Measurements from ENCODE around the gene ATAD3A.

The ATAD3A gene

DNA sequence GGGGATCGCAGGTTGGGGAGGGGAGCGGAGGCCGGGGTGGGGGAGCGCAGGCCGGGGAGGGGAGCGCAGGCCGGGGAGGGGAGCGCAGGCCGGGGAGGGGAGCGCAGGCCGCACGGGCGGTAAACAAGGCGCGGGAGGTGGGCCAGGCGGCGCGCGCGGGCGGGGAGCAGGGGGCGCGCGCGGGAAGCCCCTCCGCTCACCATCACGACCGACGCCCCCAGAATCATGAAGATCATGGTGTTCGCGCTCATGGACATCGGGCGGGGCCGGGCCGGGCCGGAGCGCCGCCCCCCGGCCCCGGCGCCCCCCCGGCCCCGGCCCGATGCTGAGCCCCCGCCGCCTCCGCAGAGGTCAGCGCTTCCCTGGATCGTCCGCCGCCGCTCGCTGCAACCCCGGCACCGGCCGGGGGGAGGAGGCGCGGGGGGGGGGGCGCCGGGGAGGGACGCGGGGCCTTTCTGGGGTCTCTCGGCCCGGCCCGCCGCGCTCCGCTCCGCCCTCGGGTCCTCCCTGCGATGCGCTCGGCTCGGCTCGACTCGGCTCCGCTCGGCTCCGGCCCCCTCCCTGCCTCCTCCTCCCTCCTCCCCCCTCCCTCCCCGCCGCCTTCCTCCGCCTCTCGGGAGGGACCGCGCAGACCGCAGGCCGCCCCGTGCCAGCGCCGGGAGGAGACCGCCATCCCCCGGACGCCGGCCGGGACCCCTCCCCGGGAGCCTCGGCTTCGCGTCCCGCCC is 28.3 kb downstream of the ATAD3A start, which contains the start of gene TMEM240:
TMEM240 (minus strand) TSS at position 535 of the 728 bp plus-strand sequence; CDS start at position 257, 278 bp downstream.
- DNase-seq (ENCODE audit: low read depth), result no peak

DNA sequence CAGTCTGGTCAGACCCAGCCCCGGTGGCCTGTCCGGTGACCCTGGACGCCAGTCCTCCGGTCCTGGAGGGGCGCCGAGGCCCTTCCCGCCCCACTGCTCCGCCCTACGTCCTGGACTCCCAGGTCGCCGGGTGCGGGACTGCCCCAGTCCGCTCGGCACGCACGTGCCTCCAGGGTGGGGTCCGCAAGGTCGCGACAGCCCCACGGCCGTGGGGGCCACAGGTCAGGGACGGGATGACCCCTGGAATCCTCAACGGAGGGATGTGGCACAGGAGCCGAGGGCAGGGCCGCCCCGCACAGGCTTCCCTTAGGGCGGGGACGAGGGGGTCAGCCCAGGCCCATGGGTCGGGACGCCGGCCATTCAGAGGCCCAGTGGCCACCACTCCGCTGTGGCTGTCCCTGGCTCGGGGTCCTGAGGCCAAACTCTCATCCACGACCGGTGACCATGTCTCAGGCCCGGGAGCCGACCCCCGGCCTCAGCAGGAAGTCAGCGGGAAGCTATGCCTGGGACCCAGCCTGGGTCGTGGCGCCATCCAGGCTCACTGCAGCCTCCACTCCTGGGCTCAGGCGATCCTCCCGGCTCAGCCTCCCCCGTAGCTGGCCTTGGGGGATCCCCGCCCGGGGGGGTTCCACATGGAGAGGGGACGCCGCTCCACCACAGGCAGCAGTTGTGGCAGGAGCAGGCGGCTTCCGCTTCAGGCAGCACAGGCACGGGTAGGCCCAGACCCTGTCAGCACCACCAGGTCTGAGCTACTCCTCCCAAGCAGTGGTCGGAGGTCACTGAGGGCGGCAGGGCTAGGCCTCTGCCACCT is 29.1 kb downstream of the ATAD3A start:
- DNase-seq (ENCODE audit: low read depth), result no peak

DNA sequence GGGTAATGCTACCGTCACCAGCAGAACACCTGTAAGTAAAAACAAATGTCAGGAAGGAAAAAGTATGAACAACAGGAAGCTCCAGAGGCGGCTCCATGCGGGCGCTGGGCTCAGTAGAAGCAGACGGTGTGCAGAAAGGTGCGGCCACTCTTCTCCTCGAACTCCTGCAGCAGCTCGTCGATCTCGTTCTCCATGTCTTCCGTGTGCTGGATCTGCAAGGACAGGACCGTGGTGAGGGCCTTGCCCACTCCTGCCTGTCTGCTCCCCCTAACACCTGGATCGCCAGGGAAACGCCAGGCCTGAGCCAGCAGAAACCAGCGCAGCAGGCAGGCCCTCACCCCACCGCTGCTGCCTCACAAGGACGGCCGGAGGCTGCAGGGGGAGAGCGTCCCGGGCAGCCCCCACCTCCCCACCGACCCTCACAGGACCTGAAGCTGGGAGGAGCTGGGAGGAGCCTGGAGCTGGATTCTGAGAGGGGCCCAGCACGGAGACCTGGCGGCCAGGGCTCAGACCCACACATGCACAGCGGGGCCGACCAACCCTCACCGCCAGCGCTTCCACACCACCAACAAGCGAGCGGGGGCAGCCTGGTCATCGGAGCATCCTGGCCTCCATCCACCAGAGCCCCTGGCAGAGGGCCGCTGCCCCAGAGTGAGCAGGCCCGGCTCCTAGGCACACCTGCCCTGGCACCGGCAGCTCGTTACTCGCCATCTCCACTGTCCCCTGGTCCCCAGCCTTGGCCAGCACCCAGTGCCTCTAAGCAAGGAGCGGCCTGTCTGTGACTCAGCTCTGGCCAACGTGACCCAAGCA is 30.2 kb downstream of the ATAD3A start:
- DNase-seq (ENCODE audit: low read depth), result no peak

DNA sequence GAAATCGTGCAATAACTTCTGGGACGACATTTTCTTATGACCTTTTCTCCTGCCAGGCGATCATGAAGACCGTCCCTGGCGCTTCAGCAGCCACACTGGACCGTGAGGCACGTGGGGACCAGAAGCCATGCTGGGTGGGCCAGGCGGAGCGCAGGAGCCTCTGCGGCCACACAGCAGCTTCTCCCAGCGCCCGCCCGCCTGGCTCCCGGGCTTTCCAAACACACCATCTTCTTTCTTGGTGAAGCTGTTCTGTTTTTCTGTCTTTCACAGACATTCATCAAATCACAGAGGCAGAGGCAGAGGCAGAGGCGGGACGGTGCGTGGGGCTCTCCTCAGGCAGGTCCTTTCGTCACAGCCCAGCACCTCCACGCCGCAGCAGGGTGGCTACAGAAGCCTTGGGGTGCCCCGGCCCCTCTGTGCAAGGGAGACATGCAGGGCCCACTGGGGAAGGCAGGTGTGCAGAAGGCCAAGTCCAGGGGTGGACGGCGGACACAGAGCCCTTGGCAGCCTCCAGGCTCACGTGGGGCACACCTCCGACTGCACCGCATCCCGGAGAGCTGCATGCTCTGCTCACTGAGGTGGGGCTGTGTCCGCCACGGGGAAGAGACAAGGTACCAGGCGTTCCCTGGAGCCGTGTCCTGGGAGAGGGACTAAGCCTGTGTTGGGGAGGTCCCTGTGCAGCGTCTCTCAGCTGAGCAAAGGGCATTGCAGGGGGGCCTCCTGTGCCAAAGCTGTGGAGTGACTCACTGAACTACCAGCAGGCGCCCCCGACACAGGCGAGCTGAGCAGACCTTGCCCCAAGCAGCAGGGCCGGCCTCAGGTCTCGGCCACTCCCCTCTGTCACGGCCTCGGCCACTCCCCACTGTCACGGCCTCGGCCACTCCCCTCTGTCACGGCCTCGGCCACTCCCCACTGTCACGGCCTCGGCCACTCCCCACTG is 31.1 kb downstream of the ATAD3A start:
- no peak for DNase-seq (ENCODE audit: low read depth)

DNA sequence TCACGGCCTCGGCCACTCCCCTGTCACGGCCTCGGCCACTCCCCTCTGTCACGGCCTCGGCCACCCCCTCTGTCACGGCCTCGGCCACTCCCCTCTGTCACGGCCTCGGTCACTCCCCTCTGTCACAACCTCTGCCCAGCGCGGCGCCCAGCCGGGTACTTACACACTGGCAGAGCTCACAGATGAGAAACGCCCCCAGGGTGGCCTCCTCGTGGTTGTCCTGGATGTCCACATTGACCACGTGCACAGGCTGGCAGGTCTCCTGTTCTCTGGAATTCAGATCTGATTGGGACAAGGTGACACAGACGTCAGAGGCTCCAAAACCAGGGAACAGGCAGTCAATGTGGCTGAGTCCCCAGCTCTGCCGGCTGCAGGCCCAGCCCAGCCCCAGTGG is 31.7 kb downstream of the ATAD3A start:
- DNase-seq (ENCODE audit: low read depth), result no peak

DNA sequence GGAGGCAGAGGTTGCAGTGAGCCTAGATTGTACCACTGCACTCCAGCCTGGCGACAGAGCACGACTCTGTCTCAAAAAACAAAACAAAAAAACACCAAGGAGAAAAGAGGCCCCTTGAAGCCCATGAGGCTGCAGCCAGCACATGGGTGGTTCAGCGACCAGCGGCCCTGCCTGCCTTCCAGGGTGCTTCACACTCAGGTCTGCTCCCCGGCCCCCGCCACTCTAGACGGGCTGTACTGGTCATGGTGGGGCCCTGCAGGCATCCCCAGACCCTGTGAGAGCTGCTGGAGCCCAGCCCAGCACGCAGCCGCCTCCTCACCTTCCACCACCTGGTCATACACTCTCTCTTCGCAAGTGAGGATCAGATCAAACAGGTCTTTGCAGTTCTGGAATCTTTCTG is 32.6 kb downstream of the ATAD3A start:
- no peak for DNase-seq (ENCODE audit: low read depth)

DNA sequence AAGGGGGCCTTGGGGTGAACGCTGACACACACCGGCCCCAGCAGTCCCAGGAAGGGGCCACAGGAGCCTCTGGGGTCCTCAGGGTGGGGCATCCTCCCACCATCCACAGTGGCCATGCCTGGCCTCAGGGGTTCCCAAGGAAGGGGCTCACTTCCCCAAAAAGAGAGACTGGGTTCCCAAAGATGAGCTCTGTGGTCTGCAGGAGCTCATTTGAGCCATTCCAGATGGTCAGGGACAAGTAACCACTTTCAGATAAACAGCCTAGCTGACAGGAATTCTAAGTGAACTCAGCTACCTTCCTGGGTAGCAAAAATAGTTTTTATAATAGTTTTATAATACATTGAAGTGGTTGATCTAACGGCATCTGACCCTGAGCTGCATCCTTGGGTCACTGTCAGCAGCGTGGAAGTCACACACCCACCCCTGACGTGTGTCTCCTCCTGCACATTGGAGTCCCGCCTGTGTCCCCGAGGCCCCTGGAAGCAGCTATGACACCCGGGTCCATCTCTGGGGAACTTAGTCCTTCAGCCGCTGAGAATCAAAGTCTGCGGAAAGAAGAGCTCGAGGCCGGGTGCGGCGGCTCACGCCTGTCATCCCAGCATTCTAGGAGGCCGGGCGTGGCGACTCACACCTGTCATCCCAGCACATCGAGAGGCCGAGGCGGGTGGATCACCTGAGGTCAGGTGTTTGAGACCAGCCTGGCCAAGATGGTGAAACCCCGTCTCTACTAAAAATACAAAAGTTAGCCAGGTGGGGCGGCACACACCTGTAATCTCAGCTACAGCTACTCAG is 34.2 kb downstream of the ATAD3A start:
- no peak for DNase-seq (ENCODE audit: low read depth)

DNA sequence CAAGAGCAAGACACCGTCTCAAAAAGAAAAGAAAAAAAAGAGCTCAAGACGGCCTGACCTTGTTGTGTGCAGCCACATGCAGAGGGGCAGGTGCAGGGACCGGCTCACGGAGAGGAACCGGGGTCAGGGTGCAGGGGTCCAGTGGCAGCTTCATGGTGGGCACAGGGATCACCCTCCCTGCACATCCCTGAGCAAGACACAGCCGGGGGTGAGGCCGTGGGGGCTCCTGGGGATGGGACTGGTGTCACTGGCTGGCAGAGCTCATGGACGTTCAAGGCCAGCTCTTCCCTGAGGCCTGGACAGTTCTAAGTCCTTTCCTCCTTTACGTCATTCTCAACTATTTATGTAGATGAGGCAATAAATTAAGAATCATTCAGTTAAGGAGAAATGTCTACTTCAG is 35.0 kb downstream of the ATAD3A start:
- DNase-seq (ENCODE audit: low read depth), result no peak

DNA sequence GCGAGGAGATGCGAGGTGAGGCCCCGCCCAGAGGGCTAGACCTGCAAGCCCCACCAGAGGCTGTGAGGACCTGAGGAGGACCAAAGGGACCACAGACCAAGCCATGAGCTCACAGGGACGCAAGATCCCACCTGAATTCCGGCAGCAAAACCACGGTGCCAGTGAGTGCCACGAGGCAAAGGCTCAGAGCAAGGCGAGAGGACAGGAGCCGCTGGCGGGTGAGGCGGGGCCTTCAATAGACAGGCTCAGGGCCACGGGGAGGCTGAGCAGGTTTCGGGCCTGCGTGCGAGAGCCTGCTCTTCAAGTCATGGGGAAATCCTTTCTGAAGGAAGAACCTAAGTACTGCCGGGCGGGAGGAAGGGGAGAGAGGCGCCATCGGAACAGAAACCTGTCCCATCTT is 35.5 kb downstream of the ATAD3A start:
- no peak for DNase-seq (ENCODE audit: low read depth)

DNA sequence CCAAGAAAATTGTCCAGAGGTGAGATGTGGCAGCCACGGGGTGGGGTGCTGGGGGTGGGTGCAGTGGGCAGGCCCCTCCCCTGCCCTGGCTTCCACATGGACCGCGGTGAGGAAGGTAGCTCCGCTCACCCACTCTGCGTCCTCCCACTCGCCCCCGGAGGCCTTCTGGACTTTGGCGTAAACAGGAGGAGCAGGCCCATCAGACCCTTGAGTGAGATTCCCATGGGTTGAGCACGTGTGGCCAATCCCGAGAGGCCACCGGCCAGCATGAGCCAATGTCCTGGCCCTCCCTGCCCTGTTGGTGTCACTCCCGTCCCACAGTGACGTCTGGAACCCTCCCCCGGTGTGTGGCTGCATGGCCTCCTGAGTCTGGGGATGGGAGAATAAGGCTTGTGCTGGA is 36.6 kb downstream of the ATAD3A start:
- no peak for DNase-seq (ENCODE audit: low read depth)

DNA sequence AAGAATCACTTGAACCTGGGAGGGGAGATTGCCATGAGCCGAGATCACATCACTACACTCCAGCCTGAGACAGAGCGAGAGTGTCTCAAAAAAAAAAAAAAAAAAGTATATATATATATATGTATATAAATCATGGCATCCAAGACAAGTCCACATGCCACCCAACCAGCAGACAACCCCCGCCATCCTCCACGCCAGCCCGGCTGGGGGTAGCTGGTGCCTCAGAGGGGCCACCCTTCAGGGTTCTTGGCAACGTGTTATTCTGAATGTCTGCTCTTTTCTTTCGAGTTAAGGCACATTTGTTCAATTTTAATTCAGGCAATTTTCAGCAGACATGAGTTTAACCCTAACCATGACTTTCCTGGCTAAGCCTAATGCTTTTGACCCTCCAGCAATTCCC is 38.1 kb downstream of the ATAD3A start:
- DNase-seq (ENCODE audit: low read depth), result no peak

DNA sequence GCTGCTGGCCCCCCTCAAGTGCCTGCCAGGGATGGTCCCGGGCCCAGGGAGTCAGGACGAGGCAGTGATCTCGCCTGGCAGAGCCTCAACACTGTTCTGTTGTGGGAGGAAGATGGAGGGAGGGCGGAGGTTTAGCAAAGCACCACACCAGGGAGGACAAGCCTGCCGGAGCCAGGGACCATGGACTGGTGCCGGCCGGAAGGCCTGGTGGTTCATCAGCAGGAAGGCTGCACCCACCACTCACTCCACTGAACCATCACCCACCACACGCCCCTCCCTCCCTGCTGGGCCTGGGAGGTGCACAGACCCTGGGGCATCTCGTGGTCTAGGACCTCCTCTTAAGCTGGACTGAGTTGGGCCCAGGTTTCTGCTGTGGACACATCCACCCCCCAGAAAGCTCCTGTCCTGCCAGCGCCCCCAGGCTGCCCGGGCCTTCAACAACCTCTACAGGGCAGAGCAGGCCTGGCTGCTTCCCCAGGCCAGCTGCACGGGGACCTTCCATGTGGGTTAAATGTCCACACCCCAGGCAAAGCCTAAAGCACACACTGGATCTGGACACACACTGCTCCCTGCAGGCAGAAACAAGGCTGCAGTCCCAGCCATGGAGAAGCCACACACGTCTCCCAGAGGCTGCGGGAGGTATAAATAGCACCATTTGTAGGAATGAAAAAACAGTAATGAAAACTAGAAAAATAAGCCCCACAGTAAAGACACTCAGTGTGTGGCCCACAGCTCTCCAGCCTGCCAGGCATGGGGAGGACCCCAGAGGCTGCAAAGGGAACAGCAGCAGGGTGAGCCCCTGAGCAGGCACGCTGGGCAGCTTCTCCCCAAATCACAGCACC is 38.9 kb downstream of the ATAD3A start:
- DNase-seq (ENCODE audit: low read depth), result no peak

DNA sequence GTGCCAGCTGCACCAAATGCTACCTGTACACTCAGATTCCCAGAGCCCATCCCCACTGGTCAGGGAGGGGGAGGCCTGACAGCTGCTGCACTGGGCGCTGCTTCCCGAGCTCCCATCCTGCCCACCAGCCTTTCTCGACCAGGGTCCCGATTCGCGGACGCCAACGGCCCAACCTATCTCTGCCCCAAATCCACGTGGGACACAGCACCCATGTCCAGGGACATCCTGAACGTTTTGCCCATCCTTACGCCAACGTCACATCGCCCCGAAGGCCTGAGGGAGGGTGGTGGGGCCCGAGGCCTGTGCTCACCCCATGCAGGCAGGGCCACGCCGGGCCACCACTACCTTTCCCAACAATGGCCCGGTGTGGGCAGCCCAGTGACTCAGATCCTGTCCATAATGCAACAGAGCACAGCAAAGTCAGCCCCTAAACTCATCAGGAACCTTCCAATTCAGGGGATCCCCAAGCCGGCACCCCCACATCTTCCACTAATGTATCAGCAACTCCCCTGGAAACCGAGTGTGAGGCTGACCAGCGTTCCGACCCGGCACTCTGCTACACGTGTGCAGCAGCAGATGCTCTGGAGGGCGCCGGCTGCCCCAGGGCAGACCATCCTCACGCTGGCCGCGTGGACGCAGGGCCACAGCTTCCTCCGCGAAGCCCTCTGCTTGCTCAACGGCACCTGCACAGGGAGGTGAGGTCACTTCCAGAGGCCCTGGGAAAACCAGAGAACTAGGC is 39.7 kb downstream of the ATAD3A start:
- no peak for DNase-seq (ENCODE audit: low read depth)

DNA sequence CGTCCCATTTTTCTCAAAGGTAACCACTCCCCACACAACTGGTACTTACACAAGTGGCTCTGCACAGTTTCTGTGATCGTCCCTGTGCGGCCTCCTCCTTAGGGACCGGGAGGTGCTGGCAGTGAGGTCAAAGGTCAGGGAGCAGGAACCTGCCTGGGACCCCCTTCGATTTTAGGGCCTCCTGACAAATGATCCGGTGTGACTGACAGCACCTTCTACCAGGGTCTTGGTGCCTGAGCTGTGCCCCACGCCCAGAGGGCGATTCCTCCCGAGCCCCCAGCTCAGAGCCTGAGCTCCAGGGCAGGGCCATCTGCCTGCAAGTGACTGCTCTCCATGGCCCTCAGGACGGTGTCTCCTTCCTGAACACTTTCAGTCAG is 40.3 kb downstream of the ATAD3A start:
- DNase-seq (ENCODE audit: low read depth), result no peak

DNA sequence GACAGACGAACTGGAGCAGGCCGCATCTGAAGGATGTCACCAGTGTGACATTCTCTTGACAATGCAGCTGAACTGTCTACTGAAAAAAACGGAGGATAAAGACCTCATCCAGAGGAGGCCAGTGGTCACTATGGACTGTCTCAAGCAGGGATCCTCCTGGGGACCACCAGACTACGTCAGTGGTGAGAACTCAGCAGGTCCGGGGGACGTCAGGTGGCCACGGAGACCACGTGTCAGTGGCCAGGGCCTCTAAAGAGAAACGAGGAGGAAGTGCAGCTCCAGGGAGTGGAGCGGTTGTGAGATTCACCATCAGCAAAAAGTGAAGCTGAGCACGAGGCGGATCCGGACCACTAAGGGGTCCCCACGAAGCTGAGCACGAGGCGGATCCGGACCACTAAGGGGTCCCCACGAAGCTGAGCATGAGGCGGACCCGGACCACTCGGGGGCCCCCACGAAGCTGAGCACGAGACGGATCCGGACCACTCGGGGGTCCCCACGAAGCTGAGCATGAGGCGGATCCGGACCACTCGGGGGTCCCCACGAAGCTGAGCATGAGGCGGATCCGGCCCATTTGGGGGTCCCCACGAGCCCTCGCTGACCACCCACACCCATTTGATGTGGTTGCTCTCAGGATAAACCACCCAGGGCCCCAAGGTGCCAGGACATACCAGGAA is 42.0 kb downstream of the ATAD3A start:
- no peak for DNase-seq (ENCODE audit: low read depth)

DNA sequence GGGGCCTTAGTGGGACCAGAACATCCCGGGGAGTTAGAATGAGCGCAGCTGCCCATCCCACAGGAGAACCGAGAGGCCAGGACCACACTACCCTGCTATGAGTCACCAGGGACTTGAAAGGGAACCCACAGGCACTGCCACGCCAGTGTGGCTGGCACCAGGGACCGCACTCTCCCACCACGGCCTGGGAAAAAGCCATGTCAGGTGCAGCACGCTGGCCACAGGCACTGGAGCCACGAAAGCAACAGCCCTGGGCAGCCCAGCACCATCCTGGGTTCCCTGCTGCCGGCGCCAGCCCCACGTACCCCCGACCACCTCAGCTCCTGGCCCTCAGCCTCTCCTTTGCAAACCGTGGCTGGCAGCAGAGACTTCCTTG is 42.6 kb downstream of the ATAD3A start:
- DNase-seq (ENCODE audit: low read depth), result no peak

DNA sequence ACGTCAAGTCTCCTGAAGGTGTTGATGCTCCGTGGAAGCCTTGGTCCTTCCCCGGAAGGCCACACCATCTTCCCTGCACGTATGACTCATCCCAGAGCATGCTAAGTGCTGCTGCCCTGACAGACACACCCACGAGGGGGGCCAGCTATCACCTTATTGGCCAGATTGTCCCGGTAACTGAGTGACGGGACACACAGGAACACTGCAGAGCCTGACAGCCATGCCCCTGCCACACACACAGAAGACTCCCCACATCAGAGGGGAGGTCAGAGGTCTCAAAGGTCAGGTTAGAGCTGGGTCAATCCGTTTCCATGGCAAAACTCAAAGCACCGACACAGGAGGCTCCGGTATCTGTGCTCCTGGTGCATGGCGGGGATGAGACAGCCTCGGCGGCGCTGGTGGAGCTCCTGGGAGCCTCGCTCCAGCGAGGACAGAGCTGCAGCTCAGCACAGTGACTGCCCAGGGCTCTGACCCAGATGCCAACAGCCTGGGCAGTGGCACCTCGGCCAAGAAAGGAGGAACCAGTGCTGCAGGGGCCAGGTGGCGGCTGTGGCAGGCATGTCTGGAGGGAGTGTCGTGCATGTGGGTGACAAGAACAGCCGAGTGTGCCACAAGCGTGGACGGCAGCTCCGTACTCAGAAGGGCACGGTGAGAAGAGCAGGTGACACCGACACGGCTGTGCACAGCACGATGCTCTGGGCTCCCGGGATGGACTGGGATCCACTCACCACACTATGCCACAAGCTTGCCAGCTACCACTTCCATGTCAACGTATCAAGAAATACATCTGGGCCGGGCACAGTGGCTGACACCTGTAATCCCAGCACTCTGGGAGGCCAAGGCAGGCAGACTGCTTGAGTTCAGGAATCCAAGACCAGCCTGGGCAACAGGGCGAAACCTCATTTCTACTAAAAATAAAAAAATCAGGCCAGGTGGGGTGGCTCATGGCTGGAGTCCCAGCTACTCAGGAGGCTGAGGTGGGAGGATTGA is 43.3 kb downstream of the ATAD3A start:
- no peak for DNase-seq (ENCODE audit: low read depth)

Measured in HS-5 (cell line).